ENCODE data around the gene NAT10.
"Not testable (repeated sequence)": the region's sequence is repeated elsewhere in the genome, so short reads cannot be mapped to it uniquely, and the experiment has no call there.

NAT10 gene

DNA sequence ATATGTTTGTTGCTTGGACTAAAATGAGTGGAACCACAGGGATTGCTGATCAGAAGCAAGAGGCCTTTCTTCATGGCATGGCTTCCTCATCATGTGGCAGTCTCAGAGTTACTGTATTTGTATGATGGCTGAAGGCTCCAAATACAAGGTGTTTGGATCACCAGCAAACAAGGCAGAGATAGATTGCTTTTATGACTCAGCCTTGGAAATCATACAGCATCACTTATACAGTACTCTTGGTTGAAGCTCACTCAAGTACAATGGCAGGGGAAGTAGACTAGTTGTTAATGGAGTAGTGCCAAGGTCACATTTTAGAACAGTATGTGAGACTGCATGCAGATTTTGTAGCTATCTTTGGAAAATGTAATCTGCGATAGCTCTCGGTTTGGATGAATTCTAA is 37.3 kb upstream of the NAT10 start:
- DNase-seq (ENCODE audit: low read depth), result no peak
- TF ChIP-seq, protein P1, sequence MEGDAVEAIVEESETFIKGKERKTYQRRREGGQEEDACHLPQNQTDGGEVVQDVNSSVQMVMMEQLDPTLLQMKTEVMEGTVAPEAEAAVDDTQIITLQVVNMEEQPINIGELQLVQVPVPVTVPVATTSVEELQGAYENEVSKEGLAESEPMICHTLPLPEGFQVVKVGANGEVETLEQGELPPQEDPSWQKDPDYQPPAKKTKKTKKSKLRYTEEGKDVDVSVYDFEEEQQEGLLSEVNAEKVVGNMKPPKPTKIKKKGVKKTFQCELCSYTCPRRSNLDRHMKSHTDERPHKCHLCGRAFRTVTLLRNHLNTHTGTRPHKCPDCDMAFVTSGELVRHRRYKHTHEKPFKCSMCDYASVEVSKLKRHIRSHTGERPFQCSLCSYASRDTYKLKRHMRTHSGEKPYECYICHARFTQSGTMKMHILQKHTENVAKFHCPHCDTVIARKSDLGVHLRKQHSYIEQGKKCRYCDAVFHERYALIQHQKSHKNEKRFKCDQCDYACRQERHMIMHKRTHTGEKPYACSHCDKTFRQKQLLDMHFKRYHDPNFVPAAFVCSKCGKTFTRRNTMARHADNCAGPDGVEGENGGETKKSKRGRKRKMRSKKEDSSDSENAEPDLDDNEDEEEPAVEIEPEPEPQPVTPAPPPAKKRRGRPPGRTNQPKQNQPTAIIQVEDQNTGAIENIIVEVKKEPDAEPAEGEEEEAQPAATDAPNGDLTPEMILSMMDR (conservative IDR thresholded peaks at IDR 0.05; ENCODE audit: low read depth, low read length), result no peak
- H3K4me3 ChIP-seq (ENCODE audit: low read length), result no peak overlapping the region

DNA sequence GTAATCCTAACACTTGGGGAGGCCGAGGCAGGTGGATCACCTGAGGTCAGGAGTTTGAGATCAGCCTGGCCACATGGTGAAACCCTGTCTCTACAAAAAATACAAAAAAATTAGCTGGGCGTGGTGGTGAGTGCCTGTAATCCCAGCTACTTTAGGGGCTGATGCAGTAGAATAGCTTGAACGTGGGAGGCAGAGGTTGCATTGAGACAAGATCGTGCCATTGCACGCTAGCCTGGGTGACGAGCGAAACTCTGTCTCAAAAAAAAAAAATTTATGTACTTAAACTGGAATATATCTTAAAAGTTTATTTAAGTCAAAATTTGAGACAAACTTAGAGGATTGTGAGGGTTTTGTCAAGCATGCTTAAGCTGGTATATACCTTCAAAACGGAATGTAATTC is 34.1 kb upstream of the NAT10 start:
- not testable (repeated sequence) for DNase-seq (ENCODE audit: low read depth); H3K4me3 ChIP-seq (ENCODE audit: low read length)

DNA sequence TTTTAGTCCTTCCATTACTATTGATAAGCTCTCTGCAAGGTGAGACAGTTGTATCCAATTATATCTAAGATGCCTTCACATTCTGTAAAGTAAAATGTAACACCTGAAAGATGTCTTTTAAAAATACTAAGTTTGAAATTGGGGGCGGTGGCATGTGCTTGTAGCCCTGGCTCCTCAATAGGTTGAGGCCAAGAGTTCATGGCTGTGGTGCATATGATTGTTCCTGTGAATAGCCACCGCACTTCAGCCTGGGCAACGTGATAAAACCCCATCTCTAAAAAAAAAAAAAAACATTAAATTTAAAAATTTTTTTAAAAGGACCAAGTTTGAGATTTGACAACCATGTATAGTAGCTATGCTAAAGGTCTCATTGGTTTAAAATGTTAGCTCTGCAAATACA is 33.4 kb upstream of the NAT10 start:
- TF ChIP-seq, protein P1 (conservative IDR thresholded peaks at IDR 0.05; ENCODE audit: low read depth, low read length), result no peak
- no peak for DNase-seq (ENCODE audit: low read depth)
- no peak overlapping the region for H3K4me3 ChIP-seq (ENCODE audit: low read length)

DNA sequence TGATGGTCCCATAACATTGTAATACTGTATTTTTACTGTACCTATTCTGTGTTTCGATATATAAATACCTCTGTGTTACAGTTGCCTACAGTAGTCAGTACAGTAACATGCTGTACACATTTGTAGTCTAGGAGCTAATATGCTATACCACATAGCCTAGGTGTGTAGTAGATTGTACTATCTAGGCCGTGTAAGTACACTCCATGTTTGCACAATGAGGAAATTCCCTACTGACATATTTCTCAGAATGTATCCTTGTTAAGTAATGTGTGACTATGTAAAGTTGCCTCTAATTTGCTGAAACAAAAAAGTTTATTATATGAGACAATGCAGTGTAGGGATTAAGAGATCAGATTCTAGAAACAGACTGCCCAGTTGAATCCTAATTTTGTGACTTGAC is 32.6 kb upstream of the NAT10 start:
- TF ChIP-seq, protein P1 (conservative IDR thresholded peaks at IDR 0.05; ENCODE audit: low read depth, low read length), result no peak
- no peak for DNase-seq (ENCODE audit: low read depth)
- H3K4me3 ChIP-seq (ENCODE audit: low read length), result no peak overlapping the region

DNA sequence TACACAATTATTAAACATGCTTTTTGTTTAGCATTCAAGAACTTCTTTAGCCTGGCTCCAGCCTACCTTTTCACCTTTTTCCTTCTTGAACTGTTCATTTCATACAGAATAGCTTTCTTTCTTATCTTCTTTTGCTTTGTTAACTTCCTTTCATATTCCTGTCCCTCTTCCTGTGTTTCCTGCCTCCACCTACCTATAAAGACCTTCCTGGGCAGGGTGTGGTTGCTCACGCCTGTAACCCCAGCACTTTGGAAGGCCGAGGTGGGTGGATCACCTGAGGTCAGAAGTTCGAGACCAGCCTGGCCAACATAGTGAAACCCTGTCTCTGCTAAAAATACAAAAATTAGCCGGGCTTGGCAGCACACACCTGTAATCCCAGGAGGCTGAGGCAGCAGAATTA is 31.0 kb upstream of the NAT10 start:
- H3K4me3 ChIP-seq (ENCODE audit: low read length), result no peak overlapping the region
- DNase-seq (ENCODE audit: low read depth), result no peak
- TF ChIP-seq, protein P1 (conservative IDR thresholded peaks at IDR 0.05; ENCODE audit: low read depth, low read length), result no peak

DNA sequence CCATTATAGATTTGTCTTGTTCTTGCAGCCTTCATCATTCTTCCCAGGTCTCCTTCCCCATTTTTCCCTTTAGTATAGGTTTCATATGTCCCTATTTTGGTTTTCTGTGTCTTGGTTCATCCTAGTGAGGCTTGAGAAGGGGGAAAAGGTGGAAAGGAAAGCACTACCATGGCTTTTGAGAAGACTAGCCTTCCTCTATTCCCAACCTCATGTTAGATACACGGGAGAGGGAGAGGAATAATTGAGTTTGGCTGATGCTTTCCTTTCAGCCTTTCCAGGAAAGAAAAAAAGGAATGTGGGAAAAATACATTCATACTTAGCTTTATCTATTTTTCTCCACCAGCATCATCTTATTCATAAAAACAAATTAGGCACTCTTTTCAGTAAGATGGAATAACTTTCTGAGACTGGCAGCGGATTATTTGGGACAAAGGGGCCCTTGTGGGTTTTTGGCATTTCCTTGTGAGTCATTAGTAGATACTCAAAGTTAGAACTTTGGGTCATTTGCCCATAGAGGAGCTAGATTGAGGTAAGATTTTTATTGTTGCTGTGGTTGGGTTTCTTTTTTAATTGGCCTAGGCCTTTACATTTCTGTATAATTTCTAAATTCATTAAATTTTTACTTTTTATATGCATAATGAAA is 30.1 kb upstream of the NAT10 start:
- TF ChIP-seq, protein P1 (conservative IDR thresholded peaks at IDR 0.05; ENCODE audit: low read depth, low read length), result no peak
- H3K4me3 ChIP-seq (ENCODE audit: low read length), result no peak overlapping the region

DNA sequence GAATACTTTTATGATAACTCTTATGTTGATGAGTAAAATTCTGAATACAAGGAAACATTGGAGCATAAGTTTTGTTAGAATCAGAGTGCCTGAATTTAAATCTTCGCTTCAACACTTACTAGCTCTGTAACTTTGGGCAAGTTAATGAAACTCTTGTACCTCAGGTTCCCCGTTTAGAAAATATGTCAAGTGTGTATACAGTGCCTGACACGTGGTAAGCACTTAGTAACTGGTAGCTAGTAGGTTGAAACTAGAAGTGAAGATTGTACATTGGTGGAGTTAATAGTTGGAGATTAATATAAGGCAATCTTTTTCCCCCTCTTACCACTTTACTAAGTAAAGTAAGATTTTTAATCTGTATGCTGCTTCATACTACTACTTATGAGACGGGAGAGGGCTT is 24.8 kb upstream of the NAT10 start:
- TF ChIP-seq, protein P1 (conservative IDR thresholded peaks at IDR 0.05; ENCODE audit: low read depth, low read length), result no peak
- no peak for DNase-seq (ENCODE audit: low read depth)
- no peak overlapping the region for H3K4me3 ChIP-seq (ENCODE audit: low read length)

More for the DNA sequence above, 30.1 kb upstream of the NAT10 start:
- peak; percentile 54 for DNase-seq (ENCODE audit: low read depth)
